ENCODE results near the gene DYNC2LI1. TPM values are rescaled to one million over a fixed set of nuclear protein-coding genes. Genes with fewer than 3 reads are reported as not detected.

Gene DYNC2LI1
- total and polyA plus RNA-seq, 7 donors: 11.7 to 32.1 (median 26.8) TPM

DNA sequence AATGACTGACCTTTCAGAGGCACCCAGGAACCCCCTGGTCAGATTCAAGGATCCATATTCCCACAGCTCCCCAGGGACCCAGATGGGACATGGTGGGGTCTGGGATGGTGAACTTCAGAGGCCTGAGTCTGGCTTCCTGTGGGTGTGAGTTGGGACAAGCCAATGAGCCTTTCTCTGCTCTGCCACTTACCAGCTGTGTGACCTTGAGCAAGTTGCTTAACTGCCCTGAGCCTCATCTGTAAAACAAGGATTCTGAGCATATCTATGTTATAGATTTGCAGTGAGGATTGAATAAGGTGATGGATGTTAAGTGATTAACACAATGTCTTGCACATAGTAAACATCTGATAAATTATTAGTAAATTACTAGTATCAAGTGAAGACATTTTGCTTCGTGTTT is 71.3 kb downstream of the DYNC2LI1 start:
- Histone ChIP-seq H3K27ac (no peak overlapping the region), H3K9me3 (no peaks in the 10 kb centered on the region), H3K4me1 (no peaks in the 10 kb centered on the region), H3K36me3 (no peaks in the 10 kb centered on the region), H3K27me3 (no peaks in the 10 kb centered on the region), H3K4me3 (no peak overlapping the region)
- 84 to 91% methylated on average over 1 of the region's 1 CpG for WGBS, 2 donors
- intact Hi-C loops (cut with DNase I): no loop called here
- DNase-seq: no peak
- TF ChIP-seq, protein P1, sequence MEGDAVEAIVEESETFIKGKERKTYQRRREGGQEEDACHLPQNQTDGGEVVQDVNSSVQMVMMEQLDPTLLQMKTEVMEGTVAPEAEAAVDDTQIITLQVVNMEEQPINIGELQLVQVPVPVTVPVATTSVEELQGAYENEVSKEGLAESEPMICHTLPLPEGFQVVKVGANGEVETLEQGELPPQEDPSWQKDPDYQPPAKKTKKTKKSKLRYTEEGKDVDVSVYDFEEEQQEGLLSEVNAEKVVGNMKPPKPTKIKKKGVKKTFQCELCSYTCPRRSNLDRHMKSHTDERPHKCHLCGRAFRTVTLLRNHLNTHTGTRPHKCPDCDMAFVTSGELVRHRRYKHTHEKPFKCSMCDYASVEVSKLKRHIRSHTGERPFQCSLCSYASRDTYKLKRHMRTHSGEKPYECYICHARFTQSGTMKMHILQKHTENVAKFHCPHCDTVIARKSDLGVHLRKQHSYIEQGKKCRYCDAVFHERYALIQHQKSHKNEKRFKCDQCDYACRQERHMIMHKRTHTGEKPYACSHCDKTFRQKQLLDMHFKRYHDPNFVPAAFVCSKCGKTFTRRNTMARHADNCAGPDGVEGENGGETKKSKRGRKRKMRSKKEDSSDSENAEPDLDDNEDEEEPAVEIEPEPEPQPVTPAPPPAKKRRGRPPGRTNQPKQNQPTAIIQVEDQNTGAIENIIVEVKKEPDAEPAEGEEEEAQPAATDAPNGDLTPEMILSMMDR (IDR thresholded peaks at IDR 0.05): no peak
- no peak for TF ChIP-seq POLR2A (IDR thresholded peaks at IDR 0.05)
- no peak for TF ChIP-seq POLR2AphosphoS5 (IDR thresholded peaks at IDR 0.05)
- no peak for TF ChIP-seq EP300 (IDR thresholded peaks at IDR 0.05)

DNA sequence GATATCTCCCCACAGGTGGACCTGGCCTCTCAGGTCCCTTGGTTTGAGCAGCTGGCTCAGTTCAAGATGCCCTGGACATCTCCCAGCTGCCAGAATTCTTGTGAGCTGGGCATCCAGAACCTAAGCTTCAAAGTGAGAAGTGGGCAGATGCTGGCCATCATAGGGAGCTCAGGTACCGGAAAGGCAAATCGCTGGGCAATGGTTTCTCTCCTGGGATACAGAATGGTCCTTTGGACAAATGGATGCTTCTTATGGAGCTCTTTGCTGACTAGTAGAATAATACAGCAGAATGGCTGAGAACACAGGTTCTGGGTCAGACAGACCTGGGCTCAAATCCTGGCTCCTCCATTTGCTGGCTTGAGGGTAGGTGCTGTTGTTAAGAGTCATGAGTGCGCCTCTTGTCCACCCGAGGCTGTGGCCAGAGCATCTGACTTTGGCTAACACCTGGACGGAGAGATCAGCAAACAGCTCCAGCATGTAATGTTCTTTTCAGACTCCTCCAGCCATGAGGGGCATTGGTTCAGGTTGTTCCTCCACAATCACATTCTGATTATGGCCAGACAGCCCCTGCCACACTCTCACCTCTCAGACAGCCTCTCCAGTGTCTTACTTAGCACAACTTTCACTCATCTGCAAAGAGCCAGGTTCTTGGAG is 72.4 kb downstream of the DYNC2LI1 start:
- Histone ChIP-seq H3K27ac (no peak overlapping the region), H3K27me3 (no peaks in the 10 kb centered on the region), H3K36me3 (no peaks in the 10 kb centered on the region), H3K9me3 (no peaks in the 10 kb centered on the region), H3K4me3 (no peak overlapping the region), H3K4me1 (no peaks in the 10 kb centered on the region)
- WGBS, 2 donors: 90 to 96% methylated on average over 5 of the region's 5 CpGs
- no peak for TF ChIP-seq POLR2AphosphoS5 (IDR thresholded peaks at IDR 0.05)
- TF ChIP-seq, protein P1 (IDR thresholded peaks at IDR 0.05): no peak
- DNase-seq: no peak
- intact Hi-C loops (cut with DNase I): no loop called here

DNA sequence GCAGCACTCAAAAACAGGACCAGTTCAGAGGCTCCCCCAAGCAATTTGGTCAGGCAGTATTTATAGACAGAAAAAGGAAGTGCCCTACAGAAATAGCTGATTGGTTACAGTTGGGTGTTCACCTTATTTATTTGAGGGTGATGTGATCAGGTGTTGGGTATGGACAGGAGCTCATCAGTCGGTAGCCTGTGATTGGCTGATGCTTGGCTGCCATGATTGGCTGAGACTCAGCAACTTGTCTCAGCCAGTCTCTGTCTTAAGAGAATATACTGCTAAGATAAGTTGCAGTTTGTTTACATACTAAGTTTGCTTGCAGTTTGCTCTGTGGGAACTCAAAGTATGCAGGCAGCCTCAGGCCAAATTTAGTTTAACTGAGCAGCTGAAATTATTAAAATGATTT is 74.4 kb downstream of the DYNC2LI1 start:
- no peak overlapping the region for H3K4me3 ChIP-seq
- no peaks in the 10 kb centered on the region for H3K36me3 ChIP-seq
- WGBS, 2 donors: 73 to 88% methylated on average over 1 of the region's 1 CpG
- TF ChIP-seq POLR2AphosphoS5 (IDR thresholded peaks at IDR 0.05) (no peak), POLR2A (IDR thresholded peaks at IDR 0.05) (no peak), EP300 (IDR thresholded peaks at IDR 0.05) (no peak)
- TF ChIP-seq, protein P1 (IDR thresholded peaks at IDR 0.05): no peak
- no peak overlapping the region for H3K27ac ChIP-seq
- H3K27me3 ChIP-seq: peaks cover 0 to 15% (median 9%) of the 10 kb centered on the region in 3 donors
- H3K9me3 ChIP-seq: no peaks in the 10 kb centered on the region
- DNase-seq: no peak
- H3K4me1 ChIP-seq: no peaks in the 10 kb centered on the region
- intact Hi-C loops (cut with DNase I): no loop called here

DNA sequence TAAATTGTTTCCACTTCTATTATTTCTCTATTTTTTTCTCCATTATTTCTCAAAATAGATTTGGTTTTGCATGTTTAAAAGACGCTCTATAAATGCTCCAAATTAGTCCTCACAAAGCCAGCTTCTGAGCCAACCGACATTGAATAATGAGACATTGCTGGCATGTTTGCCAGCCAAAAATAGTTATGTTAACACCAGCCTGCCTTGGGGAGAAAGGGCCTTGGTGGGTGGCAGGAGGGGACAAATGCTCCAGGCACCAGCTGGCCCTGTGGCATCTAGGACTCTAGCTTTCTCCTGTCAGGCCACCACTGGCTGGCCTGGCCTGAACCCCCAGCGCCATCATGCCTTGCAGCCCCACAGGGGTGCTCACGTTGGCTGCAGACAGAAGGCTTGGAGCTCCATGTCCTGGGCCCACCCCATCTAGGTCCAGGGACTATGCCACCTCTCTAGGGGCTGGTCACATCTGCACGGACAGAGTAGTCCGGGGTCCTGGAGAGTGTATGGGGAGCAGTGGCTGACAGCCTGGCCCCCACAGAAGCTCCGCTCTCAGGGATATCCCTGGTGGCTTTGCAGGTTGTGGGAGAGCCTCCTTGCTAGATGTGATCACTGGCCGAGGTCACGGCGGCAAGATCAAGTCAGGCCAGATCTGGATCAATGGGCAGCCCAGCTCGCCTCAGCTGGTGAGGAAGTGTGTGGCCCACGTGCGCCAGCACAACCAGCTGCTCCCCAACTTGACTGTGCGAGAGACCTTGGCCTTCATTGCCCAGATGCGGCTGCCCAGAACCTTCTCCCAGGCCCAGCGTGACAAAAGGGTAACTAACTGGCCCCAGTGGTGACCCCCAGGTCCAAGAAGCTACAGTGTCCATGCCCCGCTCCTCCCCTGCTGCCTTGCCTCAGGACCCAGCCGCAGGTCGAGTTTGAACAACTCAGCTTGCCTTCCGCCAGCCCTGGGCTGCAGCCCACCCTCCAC is 77.5 kb downstream of the DYNC2LI1 start:
- H3K9me3 ChIP-seq: no peaks in the 10 kb centered on the region
- no peak for TF ChIP-seq EP300 (IDR thresholded peaks at IDR 0.05)
- TF ChIP-seq POLR2AphosphoS5 (IDR thresholded peaks at IDR 0.05): no peak
- TF ChIP-seq, protein P1 (IDR thresholded peaks at IDR 0.05): no peak
- TF ChIP-seq POLR2A (IDR thresholded peaks at IDR 0.05): no peak
- H3K27me3 ChIP-seq: peaks cover 5 to 42% (median 25%) of the 10 kb centered on the region in 3 donors
- intact Hi-C loops (cut with DNase I): no loop called here
- DNase-seq: no peak
- no peak overlapping the region for H3K4me3 ChIP-seq
- no peaks in the 10 kb centered on the region for H3K36me3 ChIP-seq
- no peak overlapping the region for H3K27ac ChIP-seq
- WGBS, 2 donors: 94 to 95% methylated on average over 20 of the region's 20 CpGs
- no peaks in the 10 kb centered on the region for H3K4me1 ChIP-seq
